GM21529 (cell line): ENCODE measurements around the gene CEP192.
"Not testable (repeated sequence)": the region's sequence is repeated elsewhere in the genome, so short reads cannot be mapped to it uniquely, and the experiment has no call there.

Experiments
- ATAC-seq: cut with Tn5 transposase; IDR thresholded peaks from one replicate; pipeline ENCODE4 v1.9.1; 2021; ENCODE audit not compliant: unreplicated experiment

Gene CEP192

DNA sequence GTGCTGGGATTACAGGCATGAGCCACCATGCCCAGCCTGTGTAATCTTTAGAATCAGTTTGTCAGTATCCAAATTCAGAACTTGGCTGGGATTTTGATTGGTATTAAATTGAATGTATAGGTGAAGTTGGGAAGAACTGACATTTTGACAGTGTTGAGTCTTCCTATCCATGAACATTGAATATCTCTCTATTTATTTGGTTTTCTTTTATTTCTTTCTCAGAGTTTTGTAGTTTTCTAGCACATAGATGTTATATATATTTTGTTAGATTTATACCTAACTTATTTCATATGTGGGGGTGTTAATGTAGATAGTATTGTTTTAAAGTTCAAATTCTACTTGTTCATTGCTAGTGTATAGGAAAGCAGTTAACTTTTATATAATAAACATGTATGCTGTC is 31.5 kb downstream of the CEP192 start:
- no peak for ATAC-seq

DNA sequence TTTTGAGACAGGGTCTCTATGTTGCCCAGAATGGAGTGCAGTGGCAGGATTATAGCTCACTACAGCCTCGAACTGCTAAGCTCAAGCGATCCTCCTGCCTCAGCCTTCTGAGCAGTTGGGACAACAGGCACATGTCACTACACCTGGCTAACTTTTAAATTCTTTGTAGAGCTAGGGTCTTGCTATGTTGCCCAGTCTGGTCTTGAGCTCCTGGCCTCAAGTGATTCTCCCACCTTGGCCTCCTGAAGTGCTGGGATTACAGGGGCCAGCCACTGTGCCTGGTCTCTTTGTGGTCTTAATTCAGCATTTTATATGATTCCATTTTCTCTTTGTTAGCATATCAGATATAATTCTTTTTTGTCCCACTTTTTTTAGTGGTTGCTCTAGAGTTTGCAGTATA is 34.1 kb downstream of the CEP192 start:
- ATAC-seq, result no peak

DNA sequence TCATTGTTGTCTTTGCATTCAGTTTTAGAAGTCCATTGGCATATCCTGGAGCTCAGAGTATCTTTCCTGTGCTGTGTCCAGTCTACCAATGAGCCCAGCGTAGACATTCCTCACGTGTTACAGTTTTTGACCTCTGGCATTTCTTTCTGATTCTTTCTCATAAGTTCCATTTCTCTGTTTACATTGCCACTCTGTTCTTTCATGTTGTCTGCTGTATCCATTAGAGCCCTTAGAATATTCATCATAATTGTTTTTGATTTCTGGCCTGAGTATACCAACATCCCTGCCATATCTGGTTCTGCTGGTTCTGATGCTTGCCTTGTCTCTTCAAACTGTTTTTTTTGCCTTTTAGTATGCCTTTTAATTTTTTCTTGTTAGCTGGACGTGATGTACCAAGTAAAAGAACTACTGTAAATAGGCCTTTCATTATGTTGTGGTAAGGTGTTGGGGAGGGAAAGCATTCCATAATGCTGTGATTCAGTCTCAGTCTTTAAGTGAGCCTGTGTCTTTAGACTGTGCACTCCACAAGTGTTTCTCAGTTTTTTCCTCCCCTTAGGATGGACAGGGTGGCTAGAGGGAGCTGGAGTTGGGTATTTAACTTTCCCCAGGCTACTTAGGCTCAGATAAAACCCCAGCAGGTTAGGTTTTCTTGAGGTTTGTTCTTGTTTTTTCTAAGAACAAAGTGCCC is 35.6 kb downstream of the CEP192 start:
- ATAC-seq, result no peak

DNA sequence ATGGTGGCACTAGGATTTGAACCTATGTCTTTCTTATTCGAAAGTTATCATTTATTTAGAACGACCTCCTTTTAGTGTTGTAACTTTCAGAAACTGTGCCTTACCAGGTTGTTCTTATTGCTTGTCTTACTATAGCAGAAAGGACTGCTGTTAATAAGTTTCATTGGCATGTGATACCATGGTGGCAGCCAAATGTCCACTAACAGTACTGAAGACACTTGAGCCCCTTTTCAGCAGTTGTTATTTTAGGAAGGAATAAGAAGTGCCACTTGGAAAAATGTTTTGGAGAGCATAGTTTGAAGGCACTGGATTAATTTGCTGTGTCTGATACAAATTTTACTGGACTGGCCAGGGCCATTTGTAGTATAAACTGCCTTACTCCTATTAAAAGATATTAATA is 37.7 kb downstream of the CEP192 start:
- ATAC-seq, result no peak

DNA sequence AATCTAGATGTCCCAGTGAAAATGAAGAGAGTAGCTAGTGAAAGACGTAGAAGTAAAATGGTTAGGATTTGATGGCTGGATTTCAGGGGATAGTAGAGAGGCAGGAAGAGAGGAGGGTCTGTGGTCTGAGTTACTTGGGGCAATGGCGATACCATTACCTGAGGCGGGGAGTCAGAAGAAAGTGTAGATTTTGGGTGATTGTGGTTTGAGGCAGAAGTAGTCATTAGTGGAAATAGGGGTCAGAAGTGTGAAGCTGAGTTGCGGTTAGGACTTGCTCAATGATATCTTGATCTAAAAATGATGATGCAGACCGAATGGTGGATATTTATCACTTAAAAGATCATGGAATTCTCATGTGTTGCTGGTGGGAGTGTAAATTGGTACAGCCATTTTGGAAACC is 41.0 kb downstream of the CEP192 start:
- ATAC-seq, result no peak

DNA sequence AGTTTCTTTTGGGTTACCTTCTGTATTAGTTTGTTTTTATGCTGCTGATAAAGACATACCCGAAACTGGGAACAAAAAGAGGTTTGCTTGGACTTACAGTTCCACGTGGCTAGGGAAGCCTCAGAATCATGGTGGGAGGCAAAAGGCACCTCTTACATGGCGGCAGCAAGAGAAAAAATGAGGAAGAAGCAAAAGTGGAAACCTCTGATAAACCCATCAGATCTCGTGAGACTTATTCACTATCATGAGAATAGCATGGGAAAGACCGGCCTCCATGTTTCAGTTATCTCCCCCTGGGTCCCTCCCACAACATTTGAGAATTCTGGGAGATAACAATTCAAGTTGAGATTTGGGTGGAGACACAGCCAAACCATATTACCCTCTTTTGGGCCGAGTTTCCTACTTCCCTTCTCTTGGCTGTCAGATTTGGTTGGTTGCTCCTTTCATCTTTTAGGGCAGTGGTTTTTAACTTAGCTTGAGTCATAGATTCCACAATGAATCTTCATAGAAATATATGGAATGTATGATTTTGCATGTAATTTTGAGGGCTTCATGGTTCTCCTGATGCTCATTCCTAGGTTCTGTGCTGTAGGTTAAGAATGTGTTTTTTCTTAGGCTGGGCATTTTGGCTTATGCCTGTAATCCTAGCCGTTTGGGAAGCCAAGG is 44.2 kb downstream of the CEP192 start:
- ATAC-seq, result no peak

DNA sequence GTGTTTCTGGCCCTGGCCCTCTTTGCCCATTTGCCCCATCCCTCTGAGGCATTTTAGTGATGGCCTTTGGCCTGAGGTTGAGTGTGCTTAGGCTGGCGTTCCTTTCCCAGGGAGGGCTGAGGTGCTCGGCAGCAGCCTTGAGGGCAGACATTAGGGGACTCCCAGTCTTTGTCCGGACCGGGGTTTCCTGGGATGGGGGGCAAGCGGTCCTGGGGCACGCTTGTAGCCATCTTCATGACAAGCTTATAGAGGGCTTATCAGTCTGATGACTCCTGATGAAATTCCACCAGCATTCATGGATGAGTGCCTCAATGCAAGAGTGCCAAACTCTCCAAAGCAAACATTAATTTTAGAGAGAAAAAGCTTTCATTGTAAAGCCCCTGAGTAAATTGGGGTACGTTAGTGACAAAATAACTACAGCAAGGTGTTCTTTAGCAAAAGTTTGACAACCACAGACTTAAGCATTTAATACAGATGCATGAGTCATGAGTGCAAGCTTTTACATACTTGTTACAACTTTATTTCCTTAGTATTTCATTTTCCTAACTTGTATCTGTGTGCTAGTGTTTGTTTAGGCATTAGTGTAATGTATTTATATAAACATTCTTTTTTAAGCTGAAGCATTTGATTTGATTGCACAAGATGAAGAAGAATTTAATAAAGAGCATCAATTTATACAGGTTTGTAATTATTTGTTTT is 45.6 kb downstream of the CEP192 start:
- no peak for ATAC-seq

DNA sequence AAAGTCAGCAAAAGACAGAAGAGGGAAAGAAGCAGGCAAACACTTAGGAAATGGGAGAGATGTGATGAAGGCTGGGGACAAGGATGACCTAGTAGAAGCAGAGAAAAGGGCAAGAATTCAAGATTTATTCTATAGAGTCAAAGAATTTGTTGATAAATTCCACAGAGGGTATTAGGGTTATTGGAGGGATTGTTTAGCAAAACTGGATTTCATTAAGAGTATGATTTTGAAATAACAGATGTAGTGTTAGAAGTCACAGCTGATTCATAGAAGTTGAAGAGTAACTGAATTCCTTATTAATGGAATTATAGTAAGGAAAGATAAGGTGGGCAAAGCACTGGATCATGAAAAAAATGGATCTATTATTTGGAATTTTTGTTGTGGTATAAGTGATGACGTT is 48.6 kb downstream of the CEP192 start:
- ATAC-seq, result no peak

DNA sequence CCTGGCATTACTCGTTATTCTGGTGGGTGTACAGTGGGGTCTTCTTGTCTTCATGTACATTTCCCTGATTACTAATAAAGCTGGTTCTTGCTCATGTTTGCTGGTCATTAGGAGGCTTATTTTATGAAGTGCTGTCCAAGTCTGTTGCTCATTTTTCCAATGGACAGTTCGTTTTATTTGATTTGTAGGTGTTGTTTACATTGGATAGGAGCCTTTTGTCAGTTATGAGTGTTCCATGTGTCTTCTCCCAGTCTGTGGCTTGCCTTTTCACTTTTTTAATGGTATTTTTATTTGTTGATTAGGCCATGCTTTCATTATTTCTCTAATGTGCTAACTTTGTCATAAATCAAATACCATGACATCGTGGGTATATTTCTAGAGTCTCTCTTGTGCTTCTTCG is 51.9 kb downstream of the CEP192 start:
- ATAC-seq, result no peak

DNA sequence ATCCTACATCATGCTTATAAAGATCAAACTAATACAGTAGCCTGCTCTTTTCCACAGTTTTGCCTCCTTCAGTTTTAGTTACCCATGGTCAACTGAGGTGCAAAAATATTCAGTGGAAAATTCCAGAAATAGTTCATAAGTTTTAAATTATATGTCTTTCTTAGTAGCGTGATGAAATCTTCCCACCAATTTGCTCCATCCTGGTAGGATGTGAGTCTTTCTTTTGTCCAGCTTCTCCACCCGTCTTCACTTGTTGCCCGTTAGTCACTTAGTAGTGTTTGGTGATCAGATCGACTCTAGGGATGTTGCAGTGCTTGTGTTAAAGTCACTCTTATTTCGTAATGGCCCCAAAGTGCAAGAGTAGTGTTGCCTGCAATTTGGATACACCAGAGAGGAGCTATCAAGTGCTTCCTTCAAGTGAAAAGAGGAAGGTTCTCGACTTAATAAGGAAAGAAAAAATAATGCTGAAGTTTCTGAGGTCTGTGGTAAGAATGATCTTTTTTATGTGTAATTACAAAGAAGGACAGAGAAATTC is 57.0 kb downstream of the CEP192 start:
- ATAC-seq, result no peak

DNA sequence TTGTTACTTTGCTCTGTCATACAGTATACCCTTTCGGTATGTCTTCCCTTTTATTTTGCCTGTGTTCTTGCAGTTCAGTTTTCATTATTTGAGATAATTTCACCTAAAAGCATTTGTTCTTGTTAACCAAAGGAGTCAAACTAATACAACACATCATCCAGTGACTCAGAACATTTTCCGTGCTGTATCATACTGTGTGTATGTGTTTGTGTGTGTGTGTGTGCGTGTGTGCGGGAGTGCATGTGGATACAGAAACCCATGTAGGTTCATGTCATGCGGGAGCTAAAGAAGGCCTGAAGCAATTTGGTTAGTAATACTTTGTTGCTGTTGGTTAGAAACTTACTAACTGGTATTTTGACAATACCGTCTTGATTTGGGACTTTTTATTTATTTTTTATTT is 60.0 kb downstream of the CEP192 start:
- ATAC-seq, result no peak

DNA sequence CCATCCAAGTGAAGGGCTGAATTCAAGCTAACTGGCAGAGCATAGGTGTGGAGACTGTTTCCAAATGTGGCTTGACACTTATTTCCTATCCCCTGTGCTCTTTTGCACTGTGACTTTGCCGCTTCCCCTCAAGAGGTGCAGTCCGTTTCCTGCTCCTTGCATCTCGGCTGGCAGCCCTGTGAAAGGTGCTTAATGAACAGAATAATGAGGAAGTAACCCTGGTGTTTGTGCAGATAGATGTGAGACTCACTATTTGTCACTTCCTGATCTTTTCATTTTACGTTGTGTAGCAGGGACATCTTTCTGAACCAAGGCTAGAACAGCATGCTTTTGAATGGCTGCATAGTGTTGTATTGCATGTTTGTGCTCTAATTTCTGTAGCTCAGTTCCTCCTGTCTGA is 60.8 kb downstream of the CEP192 start:
- ATAC-seq, result peak; percentile 67

DNA sequence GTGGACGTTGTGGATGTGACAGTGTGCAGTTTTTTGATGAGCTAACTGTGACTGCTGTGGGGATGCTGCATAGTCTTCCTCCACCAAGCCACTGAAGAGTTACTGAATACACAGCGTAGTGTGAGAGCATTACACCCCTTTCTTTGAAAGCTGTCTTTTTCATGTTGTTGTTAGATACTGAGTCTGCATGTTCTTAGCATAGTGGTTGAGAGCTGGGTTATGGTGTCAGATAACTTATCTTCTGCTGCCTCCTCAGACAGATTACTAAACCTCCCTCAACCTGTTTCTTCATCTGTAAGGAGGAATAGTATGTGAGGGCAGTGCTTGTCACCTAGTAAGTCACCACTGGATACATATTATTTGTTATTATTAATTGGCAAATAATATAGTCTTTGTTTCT is 63.2 kb downstream of the CEP192 start:
- ATAC-seq, result no peak

DNA sequence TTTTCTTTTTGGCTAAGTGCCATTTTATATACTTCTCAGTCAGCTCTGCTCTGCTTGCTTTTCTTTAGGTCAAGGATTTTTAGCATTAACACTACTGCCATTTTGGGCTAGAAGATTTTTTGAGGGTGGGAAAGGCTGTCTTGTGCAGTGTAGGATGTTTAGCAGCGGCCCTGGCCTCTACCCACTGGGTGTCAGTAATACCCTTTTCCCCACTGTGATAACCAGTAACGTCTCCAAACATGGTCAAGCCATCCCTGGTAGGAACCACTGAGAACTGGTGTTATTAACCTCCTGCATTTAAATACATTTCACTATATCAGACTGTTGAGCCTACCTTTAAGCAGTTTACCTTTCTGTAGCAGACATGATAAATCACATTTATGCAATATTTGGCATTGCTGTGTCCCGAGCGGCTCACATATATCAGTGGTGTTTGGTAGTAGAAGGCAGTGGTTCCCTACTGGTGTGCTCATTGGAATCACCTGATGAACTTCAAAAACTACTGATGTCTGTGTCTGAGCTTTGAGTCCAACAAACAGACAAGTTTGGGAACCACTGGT is 70.5 kb downstream of the CEP192 start:
- ATAC-seq, result no peak

DNA sequence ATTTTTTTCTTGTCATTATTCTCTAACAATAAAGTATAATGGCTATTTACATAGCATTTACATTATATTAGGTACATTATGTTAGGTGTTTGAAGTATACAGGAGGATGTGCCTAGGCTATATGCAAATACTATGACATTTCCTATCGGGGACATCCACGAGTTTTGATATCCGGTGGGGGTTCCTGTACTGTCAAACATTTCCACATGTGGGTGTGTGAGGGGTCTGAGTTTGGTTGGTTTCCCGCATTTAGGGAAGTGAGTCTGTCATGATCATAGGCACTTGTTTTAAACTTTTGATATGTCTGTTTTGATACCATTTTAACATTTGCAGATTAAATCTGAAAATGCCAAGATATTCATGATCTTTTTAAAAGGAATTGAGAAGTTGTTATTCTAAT is 76.0 kb downstream of the CEP192 start:
- no peak for ATAC-seq

DNA sequence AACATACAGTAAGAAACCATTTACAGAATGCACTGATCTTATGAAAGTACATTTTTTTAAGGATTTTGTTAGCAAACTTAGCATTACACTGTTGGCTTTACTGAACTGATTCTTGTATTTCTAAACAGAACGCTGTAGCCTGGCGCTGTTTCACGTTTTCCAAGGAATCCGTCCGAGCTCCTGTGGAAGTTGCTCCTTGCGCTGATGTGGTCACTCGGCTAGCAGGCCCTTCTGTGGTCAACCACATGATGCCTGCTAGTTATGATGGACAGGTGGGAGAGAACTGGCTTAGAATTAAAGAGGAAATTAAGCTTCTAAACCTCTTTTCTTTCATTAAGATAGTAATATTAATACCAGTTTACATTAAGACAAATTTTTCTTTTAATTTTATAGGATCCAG is 76.8 kb downstream of the CEP192 start:
- no peak for ATAC-seq

DNA sequence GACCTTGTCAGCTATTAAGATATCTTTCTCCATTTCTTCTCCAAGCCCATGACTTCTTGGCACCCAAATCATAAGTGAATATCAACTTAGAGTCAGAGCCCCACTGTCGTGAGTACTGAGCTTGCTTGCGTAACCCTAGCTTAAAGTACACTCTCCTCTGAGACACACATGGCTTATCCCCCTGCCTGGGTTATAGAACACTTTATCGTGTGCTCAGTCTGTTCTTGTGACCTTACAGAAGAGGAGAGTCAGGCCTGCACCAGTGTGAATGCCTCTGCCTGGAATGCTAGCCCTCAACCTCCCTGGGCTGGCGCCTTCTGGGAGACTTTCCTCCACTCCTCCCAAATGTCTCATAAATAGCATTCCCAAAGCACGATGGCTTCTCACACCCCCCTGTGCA is 79.3 kb downstream of the CEP192 start:
- no peak for ATAC-seq

DNA sequence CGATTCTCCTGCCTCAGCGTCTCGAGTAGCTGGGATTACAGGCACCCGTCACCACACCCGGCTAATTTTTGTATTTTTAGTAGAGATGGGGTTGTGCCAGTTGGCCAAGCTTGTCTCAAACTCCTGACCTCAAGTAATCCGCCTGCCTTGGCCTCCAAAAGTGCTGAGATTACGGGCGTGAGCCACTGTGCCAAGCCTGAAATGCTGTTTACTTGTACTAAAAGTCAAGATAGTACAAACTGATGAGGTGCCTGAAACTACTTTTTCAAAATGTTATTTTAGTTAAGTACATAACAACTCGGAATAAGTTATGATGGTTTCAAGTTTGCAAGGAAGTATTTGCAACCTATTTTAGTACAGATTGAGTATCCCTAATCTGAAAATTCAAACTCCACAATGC is 85.7 kb downstream of the CEP192 start:
- ATAC-seq, result no peak

DNA sequence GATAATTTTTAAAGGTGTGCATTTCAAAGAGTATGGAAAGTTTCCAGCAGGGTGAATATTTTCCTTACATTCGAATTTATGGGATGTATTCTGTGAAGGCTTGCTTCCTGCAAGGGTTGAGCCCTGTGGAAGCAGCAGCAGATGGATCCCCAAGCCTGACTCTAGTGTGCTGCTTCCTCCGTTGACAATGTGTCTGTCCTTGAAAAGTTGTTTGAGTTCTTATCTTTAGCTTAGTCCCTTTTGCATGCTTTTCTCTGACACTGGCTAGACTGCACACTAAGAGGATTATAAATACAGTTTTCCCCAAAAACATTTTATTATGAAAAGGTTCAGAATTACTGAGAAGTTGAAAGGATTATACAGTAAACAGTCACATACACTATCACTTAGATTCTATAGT is 86.3 kb downstream of the CEP192 start:
- ATAC-seq, result no peak

DNA sequence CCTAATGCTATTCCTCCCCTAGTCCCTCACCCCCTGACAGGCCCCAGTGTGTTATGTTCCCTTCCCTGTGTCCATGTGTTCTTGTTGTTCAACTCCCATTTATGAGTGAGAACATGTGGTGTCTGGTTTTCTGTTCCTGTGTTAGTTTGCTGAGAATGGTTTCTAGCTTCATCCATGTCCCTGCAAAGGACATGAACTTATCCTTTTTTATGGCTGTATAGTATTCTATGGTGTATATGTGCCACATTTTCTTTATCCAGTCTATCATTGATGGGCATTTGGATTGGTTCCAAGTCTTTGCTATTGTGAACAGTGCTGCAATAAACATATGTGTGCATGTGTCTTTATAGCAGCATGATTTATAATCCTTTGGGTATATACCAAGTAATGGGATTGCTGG is 86.9 kb downstream of the CEP192 start:
- not testable (repeated sequence) for ATAC-seq

DNA sequence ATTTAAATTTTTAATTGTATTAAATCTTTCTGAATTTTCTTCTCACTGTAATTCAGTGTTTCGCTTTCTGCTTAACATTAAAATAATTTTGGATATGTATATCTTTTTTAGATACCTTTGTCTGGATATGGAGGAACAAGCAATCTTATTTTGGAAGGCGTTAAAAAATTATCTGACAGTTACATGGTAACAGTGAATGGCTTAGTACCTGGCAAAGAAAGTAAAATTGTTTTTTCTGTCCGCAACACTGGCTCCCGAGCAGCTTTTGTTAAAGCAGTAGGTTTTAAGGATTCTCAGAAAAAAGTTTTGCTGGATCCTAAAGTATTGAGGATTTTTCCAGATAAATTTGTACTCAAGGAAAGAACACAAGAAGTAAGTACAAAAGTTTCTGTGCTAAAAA is 95.7 kb downstream of the CEP192 start:
- ATAC-seq, result no peak

DNA sequence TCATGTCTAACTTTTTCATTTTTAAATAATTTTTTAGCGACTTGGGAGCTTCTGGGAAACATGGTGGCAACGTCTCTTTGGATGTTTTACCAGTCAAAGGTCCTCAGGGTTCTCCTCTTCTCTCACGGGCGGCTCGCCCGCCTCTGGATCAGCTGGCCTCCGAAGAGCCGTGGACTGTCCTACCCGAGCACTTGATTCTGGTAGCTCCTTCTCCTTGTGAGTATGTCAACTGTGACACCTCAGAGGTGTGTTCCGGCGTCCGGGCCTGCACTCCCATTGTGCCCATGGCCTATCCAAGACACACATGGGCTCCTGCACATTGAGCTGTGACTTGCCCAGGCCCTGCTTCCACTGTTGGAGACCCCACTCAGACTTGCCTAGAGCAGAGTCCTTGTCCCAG is 104.3 kb downstream of the CEP192 start:
- ATAC-seq, result no peak
